Heart right ventricle (tissue), 16 donors: ENCODE results near the gene PARD6G. TPM values are rescaled to one million over a fixed set of nuclear protein-coding genes. Genes with fewer than 3 reads are reported as not detected.

ENCODE experiments used
- ATAC-seq, 8 donors: fragments of 200-7000 bp; cut with Tn5 transposase; one replicate each; pipeline ENCODE4 v1.9.1; 2020; ENCODE audit warnings: mild to moderate bottlenecking in 8 of 8, moderate library complexity in 8 of 8, moderate number of reproducible peaks in 1 of 8
- DNase-seq, 2 donors: peaks; one replicate each; pipeline ENCODE4 v3.0.0-alpha.2; 2020
- H3K27ac ChIP-seq, 10 donors: fragments of 200-600 bp; sonication (generic) in 2 of 10; one replicate each; pipeline versions ENCODE4 v1.5.0 to v1.8.0; 2020 to 2022; ENCODE audit warnings: mild to moderate bottlenecking in 3 of 10
- H3K27me3 ChIP-seq, 7 donors: fragments of 200-600 bp; one replicate each; pipeline ENCODE4 v1.8.0; 2021 to 2022; ENCODE audit warnings: mild to moderate bottlenecking in 2 of 7
- H3K36me3 ChIP-seq, 9 donors: fragments of 200-600 bp; sonication (generic) in 1 of 9; one replicate each; pipeline versions ENCODE4 v1.5.0 to v1.8.0; 2020 to 2022; ENCODE audit warnings: mild to moderate bottlenecking in 2 of 9
- H3K4me1 ChIP-seq, 9 donors: fragments of 200-600 bp; sonication (generic) in 1 of 9; one replicate each; pipeline versions ENCODE4 v1.5.0 to v1.8.0; 2020 to 2022; ENCODE audit warnings: mild to moderate bottlenecking in 4 of 9
- H3K4me3 ChIP-seq, 10 donors: fragments of 200-600 bp; sonication (generic) in 2 of 10; one replicate each; pipeline versions ENCODE4 v1.5.0 to v1.8.0; 2020 to 2022; ENCODE audit warnings: mild to moderate bottlenecking in 7 of 10, moderate library complexity in 2 of 10
- H3K9me3 ChIP-seq, 11 donors: fragments of 200-600 bp in 10 of 11; sonication (generic) in 2 of 11; one replicate each; pipeline versions ENCODE4 v1.5.0 to v1.8.0; 2013 to 2022; ENCODE audit warnings: mild to moderate bottlenecking in 2 of 11, control low read depth in 1 of 11, moderate library complexity in 1 of 11
- CTCF ChIP-seq, 9 donors: fragments of 200-600 bp; sonication (generic) in 2 of 9; IDR thresholded peaks; one replicate each; pipeline versions ENCODE4 v1.5.0 to v1.8.0; 2021 to 2022; ENCODE audit warnings: antibody characterized with exemption in 9 of 9, mild to moderate bottlenecking in 5 of 9, moderate library complexity in 1 of 9
- WGBS, 2 donors: extraction: QIAGEN DNeasy Blood & Tissue Kit; methylation state at CpG; one replicate each; pipeline ENCODE4 v1.1.7; 2013; ENCODE audit warnings: inconsistent platforms in 1 of 2; 5-methylcytosine and 5-hydroxymethylcytosine counted together
- intact Hi-C, 10 donors: fragments of 100-400 bp; cut with DNase I; formaldehyde crosslinking; loops; one replicate each; pipeline versions ENCODE4 v1.11.1 to v1.14.2; 2022
- polyA plus RNA-seq, 2 donors: library from polyadenylated mRNA; stranded (reverse); fragments of 200-250 nt; gene quantifications; one replicate each; pipeline ENCODE4 v1.2.3, GENCODE V29; 2013
- total RNA-seq, 10 donors: library from RNA; stranded (reverse); fragmentation: NEBNext Ultra II Directional in 3 of 10; extraction: Animal tissue kit (Norgen Biotek cat#: 25700) in 3 of 10; gene quantifications; one replicate each; pipeline versions ENCODE4 v1.2.1 to v1.2.4, GENCODE V29; 2021 to 2023
- donor health status: Arrhythmogenic right ventricular cardiomyopathy.
- donor health status: ischemic (EF 13 %, LVEDD 7.1; RV severe dilation, severe dysfunction).
- donor health status: healthy with polysubstance abuse.
- donor health status: DM: no; HTN: yes; CAD: no.
- donor health status: DM: no; HTN: no; CAD: no.
- donor health status: ischemic (EF 25% LVEDD 6.9; RV normal size, moderate dysfunction).
- donor health status: ischemic (EF 25% LVEDD 5.7; RV mildly dilated, moderate dysfunction).
- donor health status: healthy.
- donor health status: DM: yes; HTN: yes; CAD: no.
- donor health status: Ischemic cardiomyopathy.
- donor health status: ischemic (EF 35%, LVEDD 5.7; RV mildly dilated, moderate dysfunction).
- donor health status: nonischemic (EF 11% LVEDD 7.7; RV severe dilation, severe dysfunction).
- donor health status: DM: yes; HTN: yes; CAD: no.
- donor health status: PGD.
- donor health status: ischemic (EF 29% LVEDD 5.4; RV normal size, mild dysfunction).
- donor health status: nonischemic (EF 23%, LVEDD 6.1; RV moderate dilation, normal function).

PARD6G gene
- total and polyA plus RNA-seq, 12 donors: 0.77 to 3.8 (median 2.6) TPM

DNA sequence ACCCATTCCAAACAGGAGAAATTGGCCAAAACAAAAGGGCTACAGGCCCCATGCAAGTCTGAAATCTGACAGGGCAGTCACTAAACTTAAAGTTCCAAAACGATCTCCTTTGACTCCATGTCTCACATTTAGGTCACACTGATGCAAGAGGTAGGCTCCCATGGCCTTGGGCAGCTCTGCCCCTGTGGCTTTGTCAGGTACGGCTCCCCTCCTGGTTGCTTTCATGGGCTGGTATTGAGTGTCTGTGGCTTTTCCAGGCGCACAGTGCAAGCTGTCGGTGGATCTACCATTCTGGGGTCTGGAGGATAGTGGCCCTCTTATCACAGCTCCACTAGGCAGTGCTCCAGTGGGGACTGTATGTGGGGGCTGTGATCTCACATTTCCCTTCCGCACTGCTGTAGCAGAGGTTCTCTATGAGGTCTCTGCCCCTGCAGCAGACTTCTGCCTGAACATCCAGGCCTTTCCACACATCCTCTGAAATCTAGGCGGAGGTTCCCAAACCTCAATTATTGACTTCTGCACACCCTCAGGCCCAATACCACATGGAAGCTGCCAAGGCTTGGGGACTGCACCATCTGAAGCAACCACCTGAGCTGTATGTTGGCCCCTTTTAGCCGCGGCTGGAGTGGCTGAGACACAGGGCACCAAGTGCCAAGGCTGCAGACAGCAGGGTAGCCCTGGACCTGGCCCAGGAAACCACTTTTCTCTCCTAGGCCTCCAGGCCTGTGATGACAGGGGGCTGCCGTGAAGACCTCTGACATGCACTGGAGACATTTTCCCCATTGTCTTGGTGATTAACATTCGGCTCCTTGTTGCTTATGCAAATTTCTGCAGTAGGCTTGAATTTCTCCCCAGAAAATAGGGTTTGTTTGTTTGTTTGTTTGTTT is 28.7 kb downstream of the PARD6G start:
- Histone ChIP-seq H3K27me3 (peaks cover 0 to 3% (median 0%) of the 10 kb centered on the region in 7 donors), H3K9me3 (peaks cover 0 to 23% (median 0%) of the 10 kb centered on the region in 11 donors), H3K4me1 (no peaks in the 10 kb centered on the region), H3K36me3 (no peaks in the 10 kb centered on the region), H3K27ac (no peak overlapping the region), H3K4me3 (no peak overlapping the region)
- no peak for TF ChIP-seq CTCF (IDR thresholded peaks at IDR 0.05)
- intact Hi-C loops: no loop called here
- ATAC-seq (no peak), DNase-seq (no peak)
- WGBS, 2 donors: 95% methylated on average over 10 of the region's 10 CpGs

DNA sequence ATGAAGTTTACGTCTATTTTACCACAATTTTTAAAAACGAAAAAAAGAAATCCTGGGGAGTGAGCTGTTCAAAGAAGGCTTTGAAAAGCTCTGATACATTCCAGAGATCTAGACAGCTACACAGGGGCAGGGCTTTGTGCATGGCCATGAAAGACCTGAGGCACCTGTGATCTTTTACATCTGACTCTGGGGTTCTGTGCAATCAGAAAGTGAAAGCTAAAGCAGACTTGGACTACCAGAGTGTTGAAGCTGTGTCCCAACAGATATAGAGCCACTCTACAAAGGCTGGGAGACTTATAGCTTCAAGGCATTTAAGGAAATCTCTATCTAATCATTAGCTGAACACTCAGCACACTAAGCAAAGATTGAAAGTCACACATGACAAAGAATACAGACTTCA is 34.1 kb downstream of the PARD6G start:
- DNase-seq (no peak), ATAC-seq (no peak)
- 71 to 72% methylated on average over 2 of the region's 2 CpGs for WGBS, 2 donors
- H3K27ac ChIP-seq: no peak overlapping the region
- H3K9me3 ChIP-seq: peaks cover 0 to 13% (median 0%) of the 10 kb centered on the region in 11 donors
- H3K4me3 ChIP-seq: no peak overlapping the region
- H3K4me1 ChIP-seq: peaks cover 0 to 5% (median 0%) of the 10 kb centered on the region in 9 donors
- no peaks in the 10 kb centered on the region for H3K36me3 ChIP-seq
- intact Hi-C loops: no loop called here
- no peak for TF ChIP-seq CTCF (IDR thresholded peaks at IDR 0.05)
- no peaks in the 10 kb centered on the region for H3K27me3 ChIP-seq

- ATAC-seq: no peak
- peaks cover 0 to 13% (median 0%) of the 10 kb centered on the region in 11 donors for H3K9me3 ChIP-seq
- H3K4me1 ChIP-seq: peaks cover 0 to 5% (median 0%) of the 10 kb centered on the region in 9 donors
- no peak for TF ChIP-seq CTCF (IDR thresholded peaks at IDR 0.05)
- no peak overlapping the region for H3K27ac ChIP-seq
- peaks cover 0 to under 1% (median 0%) of the 10 kb centered on the region in 7 donors for H3K27me3 ChIP-seq
- DNase-seq: no peak
- no peak overlapping the region for H3K4me3 ChIP-seq
- H3K36me3 ChIP-seq: no peaks in the 10 kb centered on the region
- WGBS, 2 donors: 45 to 46% methylated on average over 6 of the region's 6 CpGs
- intact Hi-C loops: no loop called here
Observed at GRCh38 chr18:80210312-80211083, 36.8 kb downstream of the PARD6G start.

DNA sequence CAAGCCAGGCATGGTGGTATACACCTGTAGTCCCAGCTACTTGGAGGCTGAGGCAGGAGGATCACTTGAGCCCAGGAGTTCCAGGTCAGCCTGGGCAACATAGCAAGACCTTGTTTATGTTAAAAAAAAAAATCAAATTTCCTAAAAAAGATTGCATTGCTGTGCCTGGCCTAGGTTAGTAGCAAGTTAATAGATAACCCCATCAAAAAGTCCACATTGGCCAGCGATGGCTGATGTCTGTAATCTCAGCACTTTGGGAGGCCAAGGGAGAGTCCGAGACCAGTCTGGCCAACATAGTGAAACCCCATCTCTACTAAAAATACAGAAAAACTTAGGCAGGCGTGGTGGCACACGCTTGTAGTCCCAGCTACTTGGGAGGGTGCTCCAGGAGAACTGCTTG is 38.7 kb downstream of the PARD6G start:
- 96 to 97% methylated on average over 4 of the region's 4 CpGs for WGBS, 2 donors
- intact Hi-C loops: no loop called here
- H3K4me1 ChIP-seq: peaks cover 0 to 5% (median 0%) of the 10 kb centered on the region in 9 donors
- H3K36me3 ChIP-seq: no peaks in the 10 kb centered on the region
- no peaks in the 10 kb centered on the region for H3K9me3 ChIP-seq
- H3K4me3 ChIP-seq: no peak overlapping the region
- no peak for TF ChIP-seq CTCF (IDR thresholded peaks at IDR 0.05)
- H3K27me3 ChIP-seq: peaks cover 0 to 8% (median 0%) of the 10 kb centered on the region in 7 donors
- no peak for DNase-seq
- H3K27ac ChIP-seq: no peak overlapping the region
- no peak for ATAC-seq
